SU-DHL-6 (cell line): Measurements from ENCODE around the gene SLC22A3.

ENCODE experiments used
- CTCF ChIP-seq: fragments of 200-600 bp; sonication (generic); IDR thresholded peaks from one replicate; pipeline ENCODE4 v1.5.1; 2017; ENCODE audit warnings: antibody characterized with exemption, mild to moderate bottlenecking, low read length, moderate library complexity; ENCODE audit not compliant: insufficient read depth, poor library complexity, severe bottlenecking
- EZH2phosphoT487 ChIP-seq: fragments of 200-600 bp; sonication (generic), shearing (Covaris generic); conservative IDR thresholded peaks from 2 replicates; pipeline ENCODE4 v1.6.1; 2018; ENCODE audit warnings: mild to moderate bottlenecking, antibody characterized with exemption, low read length, moderate library complexity, mixed read lengths

- TF ChIP-seq CTCF (no peak), EZH2phosphoT487 (no peak)
These were observed 8.9 kb downstream of the SLC22A3 start for GRCh38 chr6:160357088-160357487.
